ENCODE measurements around the gene MYO1A.

Gene MYO1A

GRCh38 chr12:56980941-56981530, 68.9 kb downstream of the MYO1A start:
- H3K4me3 ChIP-seq (ENCODE audit: low read length), result no peak overlapping the region
- no peak for TF ChIP-seq CTCF (conservative IDR thresholded peaks at IDR 0.05; ENCODE audit: low read depth, low read length)
- DNase-seq (ENCODE audit: low read depth), result no peak

GRCh38 chr12:56980268-56980667, 69.7 kb downstream of the MYO1A start:
- no peak for DNase-seq (ENCODE audit: low read depth)
- no peak for TF ChIP-seq CTCF (conservative IDR thresholded peaks at IDR 0.05; ENCODE audit: low read depth, low read length)
- H3K4me3 ChIP-seq (ENCODE audit: low read length), result no peak overlapping the region

GRCh38 chr12:56979628-56980027, 70.3 kb downstream of the MYO1A start:
- TF ChIP-seq CTCF (conservative IDR thresholded peaks at IDR 0.05; ENCODE audit: low read depth, low read length), result no peak
- H3K4me3 ChIP-seq (ENCODE audit: low read length), result no peak overlapping the region
- DNase-seq (ENCODE audit: low read depth), result no peak
